HG03460 (cell line): Measurements from ENCODE around the gene CCR5AS.

Experiments
- ATAC-seq: cut with Tn5 transposase; IDR thresholded peaks from one replicate; pipeline ENCODE4 v1.9.1; 2021; ENCODE audit not compliant: unreplicated experiment

The CCR5AS gene

DNA sequence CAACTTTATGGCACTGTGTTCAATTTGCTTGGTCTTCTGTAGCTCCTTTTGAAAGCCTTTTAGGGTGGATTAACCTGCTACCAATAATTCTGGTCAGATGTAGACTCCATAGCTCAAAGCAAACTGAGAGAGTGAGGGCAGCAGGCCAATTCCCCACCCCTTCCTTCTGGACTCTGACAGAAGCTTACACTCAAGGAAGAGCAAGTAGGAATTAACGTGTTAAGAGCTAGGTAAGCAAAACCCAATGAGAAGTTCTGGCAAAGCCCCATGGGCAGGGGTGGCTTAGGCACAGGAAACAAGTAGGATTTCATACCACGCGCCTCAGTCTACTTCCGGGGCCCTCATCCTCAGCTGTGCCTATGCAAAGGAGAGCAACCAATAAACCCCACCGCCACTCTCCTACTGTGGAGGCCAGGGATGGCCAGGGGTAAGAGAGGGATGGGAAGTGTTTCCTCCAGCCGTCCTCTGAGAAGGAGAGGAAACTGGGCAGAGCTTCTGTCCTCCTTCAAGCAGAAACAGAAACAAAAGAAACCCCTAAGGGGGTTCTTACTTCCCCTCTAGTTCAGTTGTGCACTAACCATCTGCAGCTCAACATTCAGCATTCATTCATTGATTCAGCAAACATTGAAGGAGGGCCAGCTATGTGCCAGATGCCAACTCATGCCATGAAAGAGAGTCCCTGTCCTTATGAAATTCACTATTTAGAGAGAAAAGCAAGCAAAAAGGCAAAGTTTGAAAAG lies 23.5 kb downstream of the CCR5AS start:
- ATAC-seq, result no peak

GRCh38 chr3:46381625-46382024 lies 25.2 kb downstream of the CCR5AS start:
- no peak for ATAC-seq

- no peak for ATAC-seq
These were observed 26.2 kb downstream of the CCR5AS start for GRCh38 chr3:46380471-46381221.

DNA sequence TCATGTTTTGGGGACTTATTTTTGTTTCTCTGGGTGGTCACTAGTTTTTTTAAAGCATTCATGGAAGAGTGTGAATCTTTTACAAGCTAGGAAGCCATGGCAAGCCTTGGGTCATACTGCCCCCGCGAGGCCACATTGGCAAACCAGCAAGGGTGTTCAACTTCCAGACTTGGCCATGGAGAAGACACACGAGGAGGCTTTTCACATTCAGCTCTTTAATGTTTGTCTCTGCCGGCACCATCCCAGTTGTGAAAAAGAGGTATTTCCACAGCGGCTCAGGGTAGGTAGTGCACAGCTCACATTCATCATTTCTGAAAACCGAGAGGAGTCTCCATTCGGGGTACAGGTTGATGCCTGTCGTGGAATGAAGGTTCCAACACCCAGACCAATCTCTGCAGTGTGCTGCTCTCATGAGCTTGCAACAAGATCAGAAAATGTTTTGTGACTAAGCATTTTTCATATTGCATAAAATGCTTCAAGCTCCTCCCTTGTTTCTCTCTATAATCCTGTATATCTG lies 28.4 kb downstream of the CCR5AS start:
- ATAC-seq, result no peak

GRCh38 chr3:46375814-46376213 lies 31.1 kb downstream of the CCR5AS start:
- ATAC-seq, result no peak

DNA sequence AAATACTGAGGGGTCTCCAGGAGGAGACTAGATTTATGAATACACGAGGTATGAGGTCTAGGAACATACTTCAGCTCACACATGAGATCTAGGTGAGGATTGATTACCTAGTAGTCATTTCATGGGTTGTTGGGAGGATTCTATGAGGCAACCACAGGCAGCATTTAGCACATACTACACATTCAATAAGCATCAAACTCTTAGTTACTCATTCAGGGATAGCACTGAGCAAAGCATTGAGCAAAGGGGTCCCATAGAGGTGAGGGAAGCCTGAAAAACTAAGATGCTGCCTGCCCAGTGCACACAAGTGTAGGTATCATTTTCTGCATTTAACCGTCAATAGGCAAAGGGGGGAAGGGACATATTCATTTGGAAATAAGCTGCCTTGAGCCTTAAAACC lies 31.6 kb downstream of the CCR5AS start:
- ATAC-seq, result no peak

- ATAC-seq, result no peak
These were observed 32.1 kb downstream of the CCR5AS start for GRCh38 chr3:46374755-46375154.

- ATAC-seq, result no peak
These were observed 34.1 kb downstream of the CCR5AS start for GRCh38 chr3:46372492-46373359.

- ATAC-seq, result no peak
These were observed 35.1 kb downstream of the CCR5AS start for GRCh38 chr3:46371519-46372340.

- no peak for ATAC-seq
These were observed 35.9 kb downstream of the CCR5AS start, which contains the start of gene CCR5 for GRCh38 chr3:46370839-46371518. Gene CCR5, plus strand, starts transcription at chr3:46370946. Its CDS starts 1,957 bp downstream, at chr3:46372903.

DNA sequence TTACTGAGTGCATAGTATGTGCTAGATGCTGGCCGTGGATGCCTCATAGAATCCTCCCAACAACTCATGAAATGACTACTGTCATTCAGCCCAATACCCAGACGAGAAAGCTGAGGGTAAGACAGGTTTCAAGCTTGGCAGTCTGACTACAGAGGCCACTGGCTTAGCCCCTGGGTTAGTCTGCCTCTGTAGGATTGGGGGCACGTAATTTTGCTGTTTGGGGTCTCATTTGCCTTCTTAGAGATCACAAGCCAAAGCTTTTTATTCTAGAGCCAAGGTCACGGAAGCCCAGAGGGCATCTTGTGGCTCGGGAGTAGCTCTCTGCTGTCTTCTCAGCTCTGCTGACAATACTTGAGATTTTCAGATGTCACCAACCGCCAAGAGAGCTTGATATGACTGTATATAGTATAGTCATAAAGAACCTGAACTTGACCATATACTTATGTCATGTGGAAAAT lies 37.2 kb downstream of the CCR5AS start:
- no peak for ATAC-seq

- ATAC-seq, result no peak
These were observed 37.7 kb downstream of the CCR5AS start for GRCh38 chr3:46369151-46369550.

DNA sequence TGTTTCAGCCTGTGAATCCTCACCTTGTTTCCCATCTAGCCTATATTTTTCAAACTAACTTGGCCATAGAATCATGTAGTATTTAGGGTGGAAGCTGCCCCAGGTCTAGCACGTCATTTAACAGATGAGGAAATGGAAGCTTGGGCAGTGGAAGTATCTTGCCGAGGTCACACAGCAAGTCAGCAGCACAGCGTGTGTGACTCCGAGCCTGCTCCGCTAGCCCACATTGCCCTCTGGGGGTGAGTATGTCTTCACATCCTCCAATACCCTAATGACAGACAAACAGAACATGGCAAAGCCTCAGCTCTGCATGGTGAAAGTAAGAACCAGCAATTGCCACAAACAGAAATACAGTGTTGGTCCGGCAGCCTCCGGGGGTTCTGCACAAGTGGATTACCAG lies 38.3 kb downstream of the CCR5AS start:
- no peak for ATAC-seq

- ATAC-seq, result no peak
These were observed 39.1 kb downstream of the CCR5AS start for GRCh38 chr3:46367811-46368210.

DNA sequence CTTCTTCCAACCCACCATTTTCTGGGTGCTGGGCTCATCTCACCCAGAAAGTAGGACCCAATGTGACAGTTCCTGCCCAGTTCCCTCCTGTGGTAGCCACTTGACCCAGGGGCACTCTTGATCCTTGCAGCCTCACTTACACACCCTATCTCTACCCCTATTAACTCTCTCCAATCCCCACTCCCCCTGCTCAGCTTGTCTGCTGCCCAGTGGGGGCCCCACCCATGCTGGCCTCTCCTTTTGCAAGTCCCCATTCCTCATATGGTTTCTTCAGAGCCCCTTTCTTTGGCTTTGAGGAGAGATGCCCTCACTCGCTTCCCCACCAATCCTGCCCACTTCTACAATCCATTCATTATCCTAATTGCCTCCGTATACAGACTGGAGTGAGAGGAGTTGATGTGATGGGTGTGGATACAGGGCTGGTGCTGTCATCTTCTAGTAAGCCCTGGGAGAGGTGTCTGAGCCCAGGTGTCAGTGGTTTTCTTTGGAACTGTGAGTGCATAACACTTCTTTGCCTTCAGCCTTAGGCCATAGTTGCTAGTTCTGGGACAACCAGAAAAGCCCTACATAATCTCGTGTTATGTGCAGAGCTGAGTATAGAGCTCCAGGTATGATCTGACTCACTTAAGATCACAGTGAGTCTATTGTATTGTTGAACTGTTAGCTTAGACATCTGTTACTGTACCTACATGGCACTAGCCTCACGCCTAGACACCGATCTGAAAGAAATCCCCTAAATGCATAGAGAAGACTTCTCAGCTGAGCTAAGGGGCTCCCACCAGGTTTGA lies 40.9 kb downstream of the CCR5AS start:
- no peak for ATAC-seq

DNA sequence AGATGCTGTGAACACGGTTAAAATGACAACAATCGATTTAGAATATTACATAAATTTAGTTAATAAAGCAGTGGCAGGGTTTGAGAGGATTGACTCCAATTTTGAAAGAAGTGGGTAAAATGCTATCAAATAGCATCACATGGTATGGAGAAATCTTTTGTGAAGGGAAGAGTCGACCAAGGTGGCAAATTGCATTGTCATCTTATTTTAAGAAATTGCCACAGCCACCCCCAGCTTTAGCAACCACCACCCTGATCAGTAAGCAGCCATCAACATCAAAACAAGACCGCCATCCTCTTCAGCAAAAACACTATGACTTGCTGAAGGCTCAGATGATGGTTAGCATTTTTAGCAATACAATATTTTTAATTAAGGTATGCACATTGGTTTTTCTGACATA lies 41.8 kb downstream of the CCR5AS start:
- ATAC-seq, result no peak

- ATAC-seq, result no peak
These were observed 45.2 kb downstream of the CCR5AS start for GRCh38 chr3:46361408-46362283.

DNA sequence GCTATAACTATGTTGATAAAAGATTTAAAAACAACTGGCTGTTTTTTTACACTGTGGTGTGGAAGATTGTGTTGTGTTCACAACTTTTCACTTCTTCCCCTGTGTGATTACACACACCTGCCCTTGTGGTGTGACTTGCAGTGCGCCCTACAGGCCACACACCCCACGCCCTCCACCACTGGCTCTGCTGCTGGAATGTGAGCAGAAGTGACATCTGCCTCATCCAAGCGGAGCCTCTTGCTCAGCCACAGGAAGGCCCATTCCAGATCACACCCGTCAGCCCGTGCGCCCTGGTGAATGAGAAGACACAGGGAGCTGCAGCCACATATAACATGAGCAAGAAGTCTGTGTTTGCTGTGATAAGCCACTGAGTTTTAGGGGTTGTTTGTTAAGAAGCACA lies 46.0 kb downstream of the CCR5AS start:
- no peak for ATAC-seq
